Adrenal gland (tissue), 5 donors: ENCODE measurements around the gene NUP210L.

ENCODE experiments used
- CTCF ChIP-seq, 6 experiments: fragments of 450-650 bp in 4 of 6; fragments of 200-600 bp in 2 of 6; sonication (generic) in 1 of 6; IDR thresholded peaks; 1 replicate in 5 of 6; 2 replicates in 1 of 6; pipeline versions ENCODE4 v1.5.1 to v1.8.0; 2016 to 2021; ENCODE audit warnings: antibody characterized with exemption in 6 of 6, mild to moderate bottlenecking in 2 of 6, moderate library complexity in 1 of 6
- POLR2A ChIP-seq, 2 donors: fragments of 450-650 bp; IDR thresholded peaks; one replicate each; pipeline ENCODE4 v1.6.1; 2017; ENCODE audit warnings: antibody characterized with exemption in 2 of 2, mild to moderate bottlenecking in 2 of 2, moderate library complexity in 1 of 2
- donor health status: DM: no; HTN: no; CAD: no.

DNA sequence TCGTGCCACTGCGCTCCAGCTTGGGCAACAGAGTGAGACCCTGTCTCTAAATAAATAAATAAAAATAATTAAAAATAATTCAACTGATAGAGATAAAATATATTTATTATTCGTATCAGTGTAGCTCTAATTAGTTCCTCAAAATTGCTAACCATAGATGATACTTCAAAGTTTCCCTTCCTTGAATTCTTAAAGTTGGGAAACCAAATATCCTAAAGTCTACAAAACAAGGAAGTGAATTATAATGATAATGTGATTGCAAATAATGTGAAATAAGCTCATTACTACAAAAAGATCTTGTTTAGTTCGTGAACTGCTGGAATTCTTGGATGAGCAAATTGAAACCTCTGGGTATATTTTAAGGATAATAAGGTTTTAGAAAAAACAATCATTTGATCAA is 60.5 kb downstream of the NUP210L start:
- TF ChIP-seq POLR2A (IDR thresholded peaks at IDR 0.05) (no peak), CTCF (IDR thresholded peaks at IDR 0.05) (no peak)
